CD4-positive, alpha-beta T cell treated with Interleukin-17A for 1 hour (primary cell): ENCODE data around the gene GPRC5D.
A peak's percentile ranks its signal among the peaks of the same experiment; 100 is the strongest.

Experiments used
- DNase-seq: peaks from one replicate; pipeline ENCODE4 v3.0.0-alpha.2; 2020

Gene GPRC5D

GRCh38 chr12:12903642-12904609 is 48.0 kb downstream of the GPRC5D start:
- DNase-seq, result no peak

- no peak for DNase-seq
Observed at GRCh38 chr12:12902036-12902435, 49.9 kb downstream of the GPRC5D start.

GRCh38 chr12:12901158-12901791 is 50.7 kb downstream of the GPRC5D start:
- DNase-seq, result no peak

- DNase-seq, result no peak
Observed at GRCh38 chr12:12900786-12901157, 51.2 kb downstream of the GPRC5D start.

GRCh38 chr12:12899530-12900380 is 52.2 kb downstream of the GPRC5D start:
- no peak for DNase-seq

GRCh38 chr12:12898911-12899511 is 53.0 kb downstream of the GPRC5D start:
- no peak for DNase-seq

- DNase-seq, result no peak
Observed at GRCh38 chr12:12898136-12898717, 53.7 kb downstream of the GPRC5D start.

- no peak for DNase-seq
Observed at GRCh38 chr12:12897302-12897701, 54.7 kb downstream of the GPRC5D start.

- no peak for DNase-seq
Observed at GRCh38 chr12:12896260-12896659, 55.7 kb downstream of the GPRC5D start.

GRCh38 chr12:12893438-12893837 is 58.5 kb downstream of the GPRC5D start:
- no peak for DNase-seq

GRCh38 chr12:12892681-12893141 is 59.3 kb downstream of the GPRC5D start:
- no peak for DNase-seq

GRCh38 chr12:12891881-12892355 is 60.1 kb downstream of the GPRC5D start:
- DNase-seq, result no peak

- DNase-seq, result peak; percentile 23
Observed at GRCh38 chr12:12891080-12891880, 60.7 kb downstream of the GPRC5D start, which contains the start of gene GPRC5A. Gene GPRC5A (plus strand): TSS chr12:12891562. CDS start chr12:12908250, 16,688 bp downstream.
